ENCODE results near the gene RGS19.

RGS19 gene

GRCh38 chr20:64108731-64109681 is 29.7 kb upstream of the RGS19 start:
- no peak for DNase-seq (ENCODE audit: extremely low read depth in 1 of 2, low read depth in 1 of 2)

- no peak for DNase-seq (ENCODE audit: extremely low read depth in 1 of 2, low read depth in 1 of 2)
Measured at GRCh38 chr20:64107736-64108457, 28.6 kb upstream of the RGS19 start.

DNA sequence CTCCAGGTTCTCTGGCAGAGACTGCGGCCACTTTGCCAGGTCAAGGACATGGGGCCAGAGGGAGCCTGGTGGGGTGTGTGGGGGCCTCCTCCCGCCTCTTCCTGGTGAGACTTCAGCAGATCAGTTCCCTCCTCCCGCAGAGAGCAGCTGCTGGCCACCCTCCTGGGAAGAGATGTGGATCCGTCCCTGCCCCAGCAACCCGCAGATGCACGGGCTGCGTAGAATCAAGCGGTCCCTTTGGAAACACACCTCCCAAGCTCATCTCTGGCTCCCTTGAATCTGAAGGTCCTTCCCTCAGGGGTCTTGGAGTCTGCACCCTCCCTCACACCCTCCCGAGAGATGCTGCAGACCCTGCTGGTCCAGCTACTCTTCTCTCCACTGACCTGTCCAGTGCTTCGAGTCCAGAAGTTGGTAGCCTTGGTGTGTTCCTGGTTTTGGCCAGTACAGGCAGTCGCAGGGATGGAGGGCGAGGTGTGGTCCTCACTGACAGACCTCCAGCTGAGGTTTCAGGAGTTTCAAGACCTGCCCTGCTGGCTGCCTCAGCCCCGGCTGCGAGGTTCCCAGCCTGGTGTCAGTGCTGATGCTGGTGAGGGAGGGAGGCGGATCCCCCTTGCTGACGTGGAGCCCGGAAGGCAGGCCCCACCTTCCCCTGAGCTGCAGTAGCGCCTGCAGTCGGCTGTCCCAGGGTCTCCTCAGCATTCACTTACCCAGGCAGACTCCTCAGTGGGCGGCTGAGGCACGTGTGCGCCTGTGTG is 27.8 kb upstream of the RGS19 start, which contains the start of gene NPBWR2:
Gene NPBWR2, minus strand, starts transcription at position 585 of the 755 bp plus-strand sequence. CDS start 734 bp downstream, outside the sequence.
- no peak for DNase-seq (ENCODE audit: extremely low read depth in 1 of 2, low read depth in 1 of 2)

DNA sequence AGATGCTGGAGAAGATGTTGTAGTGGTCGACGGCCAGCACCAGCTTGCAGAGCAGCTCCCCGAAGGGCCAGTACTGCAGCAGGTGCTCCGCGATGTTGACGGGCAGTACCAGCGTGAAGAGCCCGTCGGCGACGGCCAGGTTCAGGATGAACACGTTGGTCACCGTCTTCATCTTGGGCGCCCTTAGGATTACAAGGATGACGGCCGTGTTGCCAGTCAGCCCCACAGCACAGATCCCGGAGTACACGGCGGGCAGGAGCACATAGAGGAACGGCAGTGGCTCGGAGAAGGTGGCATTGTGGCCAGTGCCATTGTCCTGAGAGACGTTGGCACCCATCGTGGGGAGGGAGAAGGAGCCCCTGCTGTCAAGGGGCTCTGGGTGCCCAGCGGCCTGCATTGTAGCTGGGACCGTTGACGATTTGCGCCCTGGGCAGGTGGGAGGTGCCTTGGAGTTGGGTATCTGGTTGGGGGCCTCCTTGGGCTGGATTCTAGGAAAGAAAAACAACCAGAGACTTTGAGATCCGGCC is 27.2 kb upstream of the RGS19 start:
- DNase-seq (ENCODE audit: extremely low read depth in 1 of 2, low read depth in 1 of 2): no peak

DNA sequence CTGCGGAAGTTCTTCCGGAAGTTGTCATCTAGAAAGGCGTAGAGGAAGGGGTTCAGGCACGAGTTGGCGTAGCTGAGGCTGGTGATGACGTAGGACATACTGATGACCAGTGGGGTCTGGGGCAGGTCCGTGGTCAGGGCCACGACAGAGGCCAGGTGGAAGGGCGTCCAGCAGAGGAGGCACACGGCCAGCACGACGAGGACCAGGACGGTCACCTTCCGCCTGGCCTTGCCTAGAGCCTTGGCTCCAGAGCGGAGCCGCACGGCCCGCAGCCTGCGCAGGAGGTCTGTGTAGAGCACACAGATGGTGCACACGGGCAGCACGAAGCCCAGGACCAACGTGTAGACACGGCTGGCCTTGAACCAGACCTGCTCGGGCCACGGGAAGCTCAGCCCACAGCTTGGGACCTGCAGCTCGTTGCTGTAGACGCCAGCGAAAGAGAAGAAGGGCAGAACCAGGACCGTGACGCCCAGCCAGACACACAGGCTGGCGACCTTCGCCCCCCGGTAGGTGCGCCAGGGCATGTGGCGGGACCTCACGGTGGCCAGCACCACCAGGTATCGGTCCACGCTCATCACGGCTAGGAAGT is 26.6 kb upstream of the RGS19 start:
- DNase-seq (ENCODE audit: extremely low read depth in 1 of 2, low read depth in 1 of 2): no peak

- no peak for DNase-seq (ENCODE audit: extremely low read depth in 1 of 2, low read depth in 1 of 2)
Measured at GRCh38 chr20:64104667-64105451, 25.5 kb upstream of the RGS19 start.

DNA sequence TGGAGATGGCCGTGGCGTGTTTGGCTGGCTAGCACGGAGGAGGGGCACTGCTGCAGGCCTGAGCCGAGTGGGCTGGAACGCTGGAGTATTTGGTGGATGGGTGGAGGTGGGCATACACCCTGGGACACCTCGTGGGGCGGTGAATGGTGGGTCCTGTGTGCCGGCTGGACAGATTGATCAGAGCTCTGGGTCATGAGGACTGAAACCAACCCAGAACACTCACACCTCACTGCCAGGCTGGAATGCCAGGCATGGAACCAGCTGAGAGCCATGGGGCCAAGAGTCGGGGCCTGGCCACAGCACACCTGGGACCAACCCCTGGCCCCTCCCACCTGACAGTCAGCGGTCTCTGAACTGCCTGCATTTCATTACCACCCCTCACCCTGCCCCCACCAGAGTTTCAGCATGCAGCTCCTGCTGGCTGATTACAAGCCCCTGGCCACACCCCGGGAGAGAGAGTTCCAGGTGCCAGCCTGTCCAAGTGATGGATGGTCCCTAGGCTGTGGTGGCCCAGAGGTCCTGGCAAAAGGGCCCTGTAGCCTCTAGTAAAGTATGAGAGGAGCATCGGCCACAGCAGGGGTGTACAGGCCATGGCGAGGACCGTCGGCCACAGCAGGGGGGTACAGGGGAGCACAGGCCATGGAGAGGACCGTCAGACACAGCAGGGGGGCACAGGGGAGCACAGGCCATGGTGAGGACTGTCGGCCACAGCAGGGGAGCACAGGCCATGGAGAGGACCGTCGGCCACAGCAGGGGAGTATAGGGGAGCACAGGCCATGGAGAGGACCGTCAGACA is 24.8 kb upstream of the RGS19 start:
- no peak for DNase-seq (ENCODE audit: extremely low read depth in 1 of 2, low read depth in 1 of 2)

DNA sequence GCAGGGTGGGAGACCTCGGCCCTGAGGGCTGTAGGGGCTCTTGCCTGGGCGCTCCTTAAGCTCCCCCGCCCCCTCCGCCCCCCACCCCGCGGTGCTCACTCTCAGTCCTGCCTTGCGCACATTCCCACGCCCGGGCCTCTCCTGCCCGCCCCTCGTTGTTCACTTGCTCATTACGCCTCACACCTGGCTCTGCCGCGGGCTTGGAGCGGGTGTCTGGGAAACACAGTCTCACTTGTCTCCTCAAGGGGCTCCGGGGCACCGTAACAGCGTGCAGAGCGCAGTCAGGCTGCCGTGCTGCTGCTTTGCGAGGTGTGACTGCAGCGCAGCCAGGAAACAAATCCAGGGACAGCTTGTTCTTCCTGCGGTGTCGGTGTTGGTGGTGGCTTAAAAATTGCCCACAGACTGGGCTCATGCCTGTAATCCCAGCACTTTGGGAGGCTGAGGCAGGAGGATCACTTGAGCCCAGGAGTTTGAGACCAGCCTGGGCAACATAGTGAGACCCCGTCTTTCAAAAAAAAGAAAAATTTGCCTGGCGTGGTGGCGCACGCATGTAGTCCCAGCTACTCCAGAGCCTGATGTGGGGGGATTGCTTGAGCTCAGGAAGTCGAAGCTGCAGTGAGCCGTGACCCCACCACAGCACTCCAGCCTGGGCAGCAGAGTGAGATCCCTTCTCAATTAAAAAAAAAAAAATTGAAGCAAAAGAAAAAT is 23.5 kb upstream of the RGS19 start:
- no peak for DNase-seq (ENCODE audit: extremely low read depth in 1 of 2, low read depth in 1 of 2)

DNA sequence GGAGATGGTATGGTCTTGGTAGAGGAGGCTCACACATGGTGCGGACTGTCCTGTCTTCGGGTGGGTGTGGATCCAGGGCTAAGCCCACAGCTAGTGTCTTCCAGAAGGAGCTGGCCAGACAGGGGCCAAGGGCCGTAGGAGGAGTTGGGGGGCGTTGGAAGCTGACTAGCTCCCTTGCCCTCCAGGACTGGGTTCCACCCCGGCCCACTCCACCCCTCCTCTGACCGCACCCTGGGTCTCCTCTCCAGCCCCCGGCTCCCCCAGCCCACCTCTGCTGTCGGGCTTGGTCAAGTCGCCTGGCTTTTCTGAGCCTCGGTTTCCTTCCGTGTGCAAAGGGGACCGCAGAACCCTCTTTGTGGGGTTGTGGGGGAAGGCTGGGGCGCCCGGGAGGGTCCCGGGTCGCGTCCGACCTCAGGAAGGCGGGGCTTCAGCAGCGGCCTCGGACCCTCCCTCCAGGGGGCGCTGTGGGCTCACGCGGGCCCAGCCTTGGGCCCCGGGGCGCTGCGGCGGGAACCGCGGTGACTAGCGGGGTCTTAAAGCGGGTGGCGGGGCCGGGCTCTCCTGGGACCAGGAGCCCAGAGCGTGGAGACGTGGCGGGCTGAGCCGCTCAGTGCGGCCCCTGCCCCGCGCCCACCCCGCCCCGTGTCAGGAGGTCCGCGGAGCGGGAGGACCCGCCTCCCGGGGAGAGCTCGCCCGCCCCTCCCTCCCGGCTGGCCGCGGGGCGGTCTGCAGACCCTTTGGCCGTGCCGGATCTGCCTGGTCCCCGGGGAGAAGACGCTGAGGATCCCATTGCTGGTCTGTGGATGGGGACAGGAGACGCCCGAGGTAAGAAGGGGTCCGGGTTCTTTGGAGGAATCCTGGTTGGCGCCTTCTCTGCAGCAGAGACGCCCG is 22.7 kb upstream of the RGS19 start:
- peak in 1 of 2 donors; percentile 59 for DNase-seq (ENCODE audit: extremely low read depth in 1 of 2, low read depth in 1 of 2)

DNA sequence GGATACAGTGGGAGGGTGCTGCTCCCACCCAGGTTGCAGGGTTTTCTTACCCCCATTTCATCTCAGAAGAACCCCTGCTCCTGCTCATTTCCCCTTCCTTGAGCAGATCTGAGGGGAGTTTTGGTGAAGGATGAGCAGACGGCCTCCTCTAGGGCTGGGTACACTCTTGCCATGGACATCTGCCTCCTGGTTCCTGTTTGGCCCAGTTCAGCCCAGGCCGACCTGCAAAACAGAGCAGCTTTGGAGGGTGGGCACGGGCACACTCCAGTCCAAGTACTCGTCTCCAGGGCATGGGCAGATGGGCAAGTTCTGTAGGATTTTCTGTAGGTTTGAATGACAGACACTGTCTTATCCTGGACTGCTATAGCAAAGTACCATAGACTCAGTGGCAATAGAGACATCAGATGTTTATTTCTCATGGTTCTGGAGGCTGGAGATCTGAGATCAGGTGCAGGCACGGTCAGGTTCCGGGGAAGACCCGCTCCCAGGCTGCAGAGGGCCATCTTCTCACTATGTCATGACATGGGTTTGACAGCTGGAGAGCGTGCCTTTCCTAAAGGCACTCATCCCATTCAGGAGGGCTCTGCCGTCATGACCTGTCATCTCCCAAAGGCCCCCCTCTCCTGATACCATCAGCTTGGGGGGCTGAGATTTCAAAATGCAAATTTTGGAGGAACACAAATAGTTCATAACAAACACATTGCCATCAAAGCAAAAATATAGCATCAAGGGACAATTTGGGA is 21.8 kb upstream of the RGS19 start:
- DNase-seq (ENCODE audit: extremely low read depth in 1 of 2, low read depth in 1 of 2): no peak

GRCh38 chr20:64100566-64100888 is 21.2 kb upstream of the RGS19 start:
- no peak for DNase-seq (ENCODE audit: extremely low read depth in 1 of 2, low read depth in 1 of 2)

- DNase-seq (ENCODE audit: extremely low read depth in 1 of 2, low read depth in 1 of 2): no peak
Measured at GRCh38 chr20:64099880-64100565, 20.7 kb upstream of the RGS19 start.

GRCh38 chr20:64099086-64099786 is 19.9 kb upstream of the RGS19 start:
- no peak for DNase-seq (ENCODE audit: extremely low read depth in 1 of 2, low read depth in 1 of 2)

DNA sequence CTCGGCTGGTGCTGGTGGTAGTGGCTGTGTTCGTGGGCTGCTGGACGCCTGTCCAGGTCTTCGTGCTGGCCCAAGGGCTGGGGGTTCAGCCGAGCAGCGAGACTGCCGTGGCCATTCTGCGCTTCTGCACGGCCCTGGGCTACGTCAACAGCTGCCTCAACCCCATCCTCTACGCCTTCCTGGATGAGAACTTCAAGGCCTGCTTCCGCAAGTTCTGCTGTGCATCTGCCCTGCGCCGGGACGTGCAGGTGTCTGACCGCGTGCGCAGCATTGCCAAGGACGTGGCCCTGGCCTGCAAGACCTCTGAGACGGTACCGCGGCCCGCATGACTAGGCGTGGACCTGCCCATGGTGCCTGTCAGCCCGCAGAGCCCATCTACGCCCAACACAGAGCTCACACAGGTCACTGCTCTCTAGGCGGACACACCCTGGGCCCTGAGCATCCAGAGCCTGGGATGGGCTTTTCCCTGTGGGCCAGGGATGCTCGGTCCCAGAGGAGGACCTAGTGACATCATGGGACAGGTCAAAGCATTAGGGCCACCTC is 19.2 kb upstream of the RGS19 start:
- DNase-seq (ENCODE audit: extremely low read depth in 1 of 2, low read depth in 1 of 2): no peak

- no peak for DNase-seq (ENCODE audit: extremely low read depth in 1 of 2, low read depth in 1 of 2)
Measured at GRCh38 chr20:64096535-64096934, 17.2 kb upstream of the RGS19 start.
